ENCODE measurements around the gene ARAP1.

ARAP1 gene

GRCh38 chr11:72724851-72725723, 27.1 kb downstream of the ARAP1 start:
- DNase-seq (ENCODE audit: insufficient read length) (no peak), FAIRE-seq (peak; percentile 93)
- TF ChIP-seq TAF1 (IDR thresholded peaks at IDR 0.05; ENCODE audit: borderline replicate concordance, low read depth, low read length) = no peak
- TF ChIP-seq POLR2A (IDR thresholded peaks at IDR 0.05; ENCODE audit: low read depth, low read length) = no peak
- no peak for TF ChIP-seq POLR2AphosphoS5 (IDR thresholded peaks at IDR 0.05; ENCODE audit: low read depth, low read length)

- no peak for DNase-seq (ENCODE audit: insufficient read length)
- no peak for FAIRE-seq
- no peak for TF ChIP-seq POLR2A (IDR thresholded peaks at IDR 0.05; ENCODE audit: low read depth, low read length)
- TF ChIP-seq TAF1 (IDR thresholded peaks at IDR 0.05; ENCODE audit: borderline replicate concordance, low read depth, low read length) = no peak
- no peak for TF ChIP-seq POLR2AphosphoS5 (IDR thresholded peaks at IDR 0.05; ENCODE audit: low read depth, low read length)
These were observed 28.1 kb downstream of the ARAP1 start for GRCh38 chr11:72724021-72724551.

- TF ChIP-seq POLR2AphosphoS5 (IDR thresholded peaks at IDR 0.05; ENCODE audit: low read depth, low read length) = no peak
- no peak for FAIRE-seq
These were observed 28.7 kb downstream of the ARAP1 start for GRCh38 chr11:72723508-72723907.

GRCh38 chr11:72722050-72722748, 30.0 kb downstream of the ARAP1 start:
- peak; percentile 98 for FAIRE-seq
- DNase-seq (ENCODE audit: insufficient read length) = peak; percentile 94
- TF ChIP-seq POLR2AphosphoS5 (IDR thresholded peaks at IDR 0.05; ENCODE audit: low read depth, low read length) = no peak
- TF ChIP-seq POLR2A (IDR thresholded peaks at IDR 0.05; ENCODE audit: low read depth, low read length) = peak; percentile 53; the same call in 1 of the 2 replicates

More at GRCh38 chr11:72723508-72723907, 28.7 kb downstream of the ARAP1 start:
- DNase-seq (ENCODE audit: insufficient read length) = no peak

GRCh38 chr11:72721689-72722049, 30.5 kb downstream of the ARAP1 start:
- DNase-seq (ENCODE audit: insufficient read length) (no peak), FAIRE-seq (no peak)
- TF ChIP-seq POLR2A (IDR thresholded peaks at IDR 0.05; ENCODE audit: low read depth, low read length) = no peak
- TF ChIP-seq POLR2AphosphoS5 (IDR thresholded peaks at IDR 0.05; ENCODE audit: low read depth, low read length) = no peak
- no peak for TF ChIP-seq TAF1 (IDR thresholded peaks at IDR 0.05; ENCODE audit: borderline replicate concordance, low read depth, low read length)

DNA sequence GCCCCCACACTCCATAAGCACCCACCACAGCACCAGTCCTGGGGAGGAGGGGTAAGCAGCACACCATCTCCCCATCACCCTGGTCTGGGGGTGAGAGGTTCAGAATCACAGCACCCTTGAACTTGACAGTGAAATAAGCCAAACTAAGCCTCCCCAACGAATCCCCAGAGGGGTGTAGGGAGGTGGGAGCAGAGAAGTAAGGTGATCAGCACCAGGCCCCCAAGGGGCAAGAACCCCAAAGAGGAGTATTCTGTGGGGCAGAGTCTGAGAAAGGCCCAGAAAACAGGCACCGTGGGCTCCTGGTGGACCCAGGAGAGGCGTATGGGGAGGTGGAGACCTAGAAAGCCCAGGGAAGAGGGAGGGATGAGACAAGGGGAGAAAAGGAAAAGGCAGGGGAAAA, 30.9 kb downstream of the ARAP1 start:
- no peak for DNase-seq (ENCODE audit: insufficient read length)
- no peak for FAIRE-seq

GRCh38 chr11:72720784-72721183, 31.4 kb downstream of the ARAP1 start:
- FAIRE-seq (peak; percentile 40), DNase-seq (ENCODE audit: insufficient read length) (no peak)
- no peak for TF ChIP-seq POLR2AphosphoS5 (IDR thresholded peaks at IDR 0.05; ENCODE audit: low read depth, low read length)
- no peak for TF ChIP-seq TAF1 (IDR thresholded peaks at IDR 0.05; ENCODE audit: borderline replicate concordance, low read depth, low read length)
- no peak for TF ChIP-seq POLR2A (IDR thresholded peaks at IDR 0.05; ENCODE audit: low read depth, low read length)

More for the DNA sequence above, 30.9 kb downstream of the ARAP1 start:
- TF ChIP-seq TAF1 (IDR thresholded peaks at IDR 0.05; ENCODE audit: borderline replicate concordance, low read depth, low read length) = no peak
- TF ChIP-seq POLR2AphosphoS5 (IDR thresholded peaks at IDR 0.05; ENCODE audit: low read depth, low read length) = no peak
- no peak for TF ChIP-seq POLR2A (IDR thresholded peaks at IDR 0.05; ENCODE audit: low read depth, low read length)

- no peak for TF ChIP-seq TAF1 (IDR thresholded peaks at IDR 0.05; ENCODE audit: borderline replicate concordance, low read depth, low read length)
- TF ChIP-seq POLR2AphosphoS5 (IDR thresholded peaks at IDR 0.05; ENCODE audit: low read depth, low read length) = no peak
- no peak for TF ChIP-seq POLR2A (IDR thresholded peaks at IDR 0.05; ENCODE audit: low read depth, low read length)
- DNase-seq (ENCODE audit: insufficient read length) = no peak
- no peak for FAIRE-seq
These were observed 32.2 kb downstream of the ARAP1 start for GRCh38 chr11:72720047-72720446.

GRCh38 chr11:72719551-72719950, 32.7 kb downstream of the ARAP1 start:
- DNase-seq (ENCODE audit: insufficient read length) = no peak
- peak; percentile 70 for FAIRE-seq
- no peak for TF ChIP-seq POLR2AphosphoS5 (IDR thresholded peaks at IDR 0.05; ENCODE audit: low read depth, low read length)
- TF ChIP-seq POLR2A (IDR thresholded peaks at IDR 0.05; ENCODE audit: low read depth, low read length) = no peak
- TF ChIP-seq TAF1 (IDR thresholded peaks at IDR 0.05; ENCODE audit: borderline replicate concordance, low read depth, low read length) = no peak

DNA sequence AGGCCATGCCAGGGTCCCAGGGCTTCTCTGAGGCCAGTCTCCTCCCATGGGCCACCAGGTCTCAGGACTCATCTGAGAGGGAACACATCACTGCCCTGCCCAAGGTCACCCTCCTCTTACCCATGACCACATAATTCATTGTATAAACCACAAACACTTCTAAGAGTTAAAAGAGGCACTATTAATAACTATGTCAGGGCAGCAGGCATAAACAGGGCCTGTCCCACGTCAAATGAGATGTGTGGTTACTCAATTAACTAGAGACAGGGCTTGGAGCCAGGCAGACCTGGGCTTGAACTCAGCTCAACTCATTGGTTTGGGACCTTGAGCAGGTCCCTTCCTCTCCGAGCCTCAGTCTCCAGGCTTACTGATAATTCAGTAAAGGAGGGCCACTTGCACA, 33.1 kb downstream of the ARAP1 start:
- DNase-seq (ENCODE audit: insufficient read length) = no peak
- no peak for TF ChIP-seq TAF1 (IDR thresholded peaks at IDR 0.05; ENCODE audit: borderline replicate concordance, low read depth, low read length)
- TF ChIP-seq POLR2AphosphoS5 (IDR thresholded peaks at IDR 0.05; ENCODE audit: low read depth, low read length) = no peak
- no peak for TF ChIP-seq POLR2A (IDR thresholded peaks at IDR 0.05; ENCODE audit: low read depth, low read length)
- no peak for FAIRE-seq

DNA sequence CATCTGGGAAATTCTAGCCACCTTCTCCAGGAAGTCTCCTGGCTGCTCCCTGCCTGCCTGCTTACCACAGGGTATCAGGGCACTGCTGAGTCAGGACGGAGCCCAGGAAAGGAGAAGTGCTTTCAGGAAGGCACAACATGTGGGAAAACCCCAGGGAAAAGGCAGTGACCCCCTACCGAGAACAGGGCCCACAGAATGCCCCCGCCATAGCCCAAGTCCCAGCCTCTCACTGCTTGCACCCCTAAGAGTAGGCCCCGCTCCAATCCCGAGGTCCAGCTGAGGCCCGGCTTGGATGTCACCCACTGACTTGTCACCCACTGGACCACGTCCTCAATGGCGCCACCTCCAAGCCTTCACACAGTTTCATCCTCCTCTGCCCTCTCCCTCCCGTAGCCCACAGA, 34.1 kb downstream of the ARAP1 start:
- DNase-seq (ENCODE audit: insufficient read length) = no peak
- no peak for FAIRE-seq
- TF ChIP-seq TAF1 (IDR thresholded peaks at IDR 0.05; ENCODE audit: borderline replicate concordance, low read depth, low read length) = no peak
- no peak for TF ChIP-seq POLR2A (IDR thresholded peaks at IDR 0.05; ENCODE audit: low read depth, low read length)
- TF ChIP-seq POLR2AphosphoS5 (IDR thresholded peaks at IDR 0.05; ENCODE audit: low read depth, low read length) = no peak

Measured in GM12892 (cell line).